Measurements from ENCODE around the gene FLRT1.

GRCh38 chr11:64028398-64029115 lies 7.2 kb upstream of the FLRT1 start:
- TF ChIP-seq CTCF (IDR thresholded peaks at IDR 0.05; ENCODE audit: insufficient read depth, low read length) (no peak), POLR2AphosphoS5 (IDR thresholded peaks at IDR 0.05; ENCODE audit: low read depth) (no peak), GABPA (IDR thresholded peaks at IDR 0.05; ENCODE audit: low read depth) (no peak), SPI1 (IDR thresholded peaks at IDR 0.05; ENCODE audit: borderline replicate concordance, low read depth) (no peak)
- TF ChIP-seq, protein P1, sequence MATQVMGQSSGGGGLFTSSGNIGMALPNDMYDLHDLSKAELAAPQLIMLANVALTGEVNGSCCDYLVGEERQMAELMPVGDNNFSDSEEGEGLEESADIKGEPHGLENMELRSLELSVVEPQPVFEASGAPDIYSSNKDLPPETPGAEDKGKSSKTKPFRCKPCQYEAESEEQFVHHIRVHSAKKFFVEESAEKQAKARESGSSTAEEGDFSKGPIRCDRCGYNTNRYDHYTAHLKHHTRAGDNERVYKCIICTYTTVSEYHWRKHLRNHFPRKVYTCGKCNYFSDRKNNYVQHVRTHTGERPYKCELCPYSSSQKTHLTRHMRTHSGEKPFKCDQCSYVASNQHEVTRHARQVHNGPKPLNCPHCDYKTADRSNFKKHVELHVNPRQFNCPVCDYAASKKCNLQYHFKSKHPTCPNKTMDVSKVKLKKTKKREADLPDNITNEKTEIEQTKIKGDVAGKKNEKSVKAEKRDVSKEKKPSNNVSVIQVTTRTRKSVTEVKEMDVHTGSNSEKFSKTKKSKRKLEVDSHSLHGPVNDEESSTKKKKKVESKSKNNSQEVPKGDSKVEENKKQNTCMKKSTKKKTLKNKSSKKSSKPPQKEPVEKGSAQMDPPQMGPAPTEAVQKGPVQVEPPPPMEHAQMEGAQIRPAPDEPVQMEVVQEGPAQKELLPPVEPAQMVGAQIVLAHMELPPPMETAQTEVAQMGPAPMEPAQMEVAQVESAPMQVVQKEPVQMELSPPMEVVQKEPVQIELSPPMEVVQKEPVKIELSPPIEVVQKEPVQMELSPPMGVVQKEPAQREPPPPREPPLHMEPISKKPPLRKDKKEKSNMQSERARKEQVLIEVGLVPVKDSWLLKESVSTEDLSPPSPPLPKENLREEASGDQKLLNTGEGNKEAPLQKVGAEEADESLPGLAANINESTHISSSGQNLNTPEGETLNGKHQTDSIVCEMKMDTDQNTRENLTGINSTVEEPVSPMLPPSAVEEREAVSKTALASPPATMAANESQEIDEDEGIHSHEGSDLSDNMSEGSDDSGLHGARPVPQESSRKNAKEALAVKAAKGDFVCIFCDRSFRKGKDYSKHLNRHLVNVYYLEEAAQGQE (IDR thresholded peaks at IDR 0.05; ENCODE audit: insufficient replicate concordance, low read depth): no peak
